Hindlimb muscle (tissue), 1 donor: Measurements from ENCODE around the gene TNFSF13. TPM values are rescaled to one million over a fixed set of nuclear protein-coding genes. Genes with fewer than 3 reads are reported as not detected.
A peak's percentile ranks its signal among the peaks of the same experiment; 100 is the strongest.

Experiments used
- DNase-seq: peaks from one replicate; pipeline ENCODE4 v3.0.0-alpha.2; 2013
- polyA plus RNA-seq: library from polyadenylated mRNA; unstranded; fragments of 120-200 nt; gene quantifications from one replicate; pipeline ENCODE4 v1.2.1, GENCODE V29; 2013; ENCODE audit not compliant: insufficient read length

Gene TNFSF13
- polyA plus RNA-seq, 1 donor = 4.0 TPM

- no peak for DNase-seq
Observed at GRCh38 chr17:7552621-7553051, 5.9 kb upstream of the TNFSF13 start.

- no peak for DNase-seq
Observed at GRCh38 chr17:7553356-7553755, 5.2 kb upstream of the TNFSF13 start.

GRCh38 chr17:7555320-7555948 lies 3.1 kb upstream of the TNFSF13 start:
- no peak for DNase-seq

GRCh38 chr17:7556627-7557026 lies 1.9 kb upstream of the TNFSF13 start:
- no peak for DNase-seq

DNA sequence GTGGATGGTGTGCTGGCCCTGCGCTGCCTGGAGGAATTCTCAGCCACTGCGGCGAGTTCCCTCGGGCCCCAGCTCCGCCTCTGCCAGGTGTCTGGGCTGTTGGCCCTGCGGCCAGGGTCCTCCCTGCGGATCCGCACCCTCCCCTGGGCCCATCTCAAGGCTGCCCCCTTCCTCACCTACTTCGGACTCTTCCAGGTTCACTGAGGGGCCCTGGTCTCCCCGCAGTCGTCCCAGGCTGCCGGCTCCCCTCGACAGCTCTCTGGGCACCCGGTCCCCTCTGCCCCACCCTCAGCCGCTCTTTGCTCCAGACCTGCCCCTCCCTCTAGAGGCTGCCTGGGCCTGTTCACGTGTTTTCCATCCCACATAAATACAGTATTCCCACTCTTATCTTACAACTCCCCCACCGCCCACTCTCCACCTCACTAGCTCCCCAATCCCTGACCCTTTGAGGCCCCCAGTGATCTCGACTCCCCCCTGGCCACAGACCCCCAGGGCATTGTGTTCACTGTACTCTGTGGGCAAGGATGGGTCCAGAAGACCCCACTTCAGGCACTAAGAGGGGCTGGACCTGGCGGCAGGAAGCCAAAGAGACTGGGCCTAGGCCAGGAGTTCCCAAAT lies 1.3 kb upstream of the TNFSF13 start:
- no peak for DNase-seq

- DNase-seq = peak; percentile 89
Observed at GRCh38 chr17:7557775-7558543, 591 bp upstream of the TNFSF13 start.

DNA sequence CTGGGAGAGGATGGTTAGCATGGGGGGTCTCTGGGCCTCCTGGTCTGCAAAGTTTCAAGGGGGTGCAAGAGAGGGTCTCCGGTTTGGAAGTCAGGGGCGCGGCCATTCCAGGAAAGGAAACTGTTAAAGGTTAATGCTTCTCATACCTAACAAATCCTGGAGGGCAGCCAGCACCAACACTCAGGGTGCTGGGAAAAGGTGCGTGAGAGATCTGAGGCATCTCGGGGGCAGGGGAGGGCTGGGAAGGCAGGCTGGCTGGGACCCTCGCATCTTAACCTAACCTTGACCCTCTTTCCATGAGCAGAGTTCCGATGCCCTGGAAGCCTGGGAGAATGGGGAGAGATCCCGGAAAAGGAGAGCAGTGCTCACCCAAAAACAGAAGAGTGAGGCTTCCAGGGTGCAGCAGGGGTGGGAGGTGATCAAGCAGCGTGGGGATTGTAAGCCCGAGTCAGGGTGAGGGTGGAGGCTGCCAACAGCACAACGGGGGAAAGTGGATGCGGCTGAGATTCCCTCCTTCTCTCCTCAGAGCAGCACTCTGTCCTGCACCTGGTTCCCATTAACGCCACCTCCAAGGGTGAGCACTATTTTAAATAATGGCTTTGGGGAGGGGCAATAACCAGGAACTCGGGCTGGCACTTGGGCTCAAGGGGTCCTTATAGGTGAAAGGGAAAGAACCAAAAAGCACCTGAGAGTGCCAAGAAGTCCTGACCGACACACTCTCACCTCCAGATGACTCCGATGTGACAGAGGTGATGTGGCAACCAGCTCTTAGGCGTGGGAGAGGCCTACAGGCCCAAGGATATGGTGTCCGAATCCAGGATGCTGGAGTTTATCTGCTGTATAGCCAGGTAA lies 996 bp downstream of the TNFSF13 start:
- DNase-seq = no peak

DNA sequence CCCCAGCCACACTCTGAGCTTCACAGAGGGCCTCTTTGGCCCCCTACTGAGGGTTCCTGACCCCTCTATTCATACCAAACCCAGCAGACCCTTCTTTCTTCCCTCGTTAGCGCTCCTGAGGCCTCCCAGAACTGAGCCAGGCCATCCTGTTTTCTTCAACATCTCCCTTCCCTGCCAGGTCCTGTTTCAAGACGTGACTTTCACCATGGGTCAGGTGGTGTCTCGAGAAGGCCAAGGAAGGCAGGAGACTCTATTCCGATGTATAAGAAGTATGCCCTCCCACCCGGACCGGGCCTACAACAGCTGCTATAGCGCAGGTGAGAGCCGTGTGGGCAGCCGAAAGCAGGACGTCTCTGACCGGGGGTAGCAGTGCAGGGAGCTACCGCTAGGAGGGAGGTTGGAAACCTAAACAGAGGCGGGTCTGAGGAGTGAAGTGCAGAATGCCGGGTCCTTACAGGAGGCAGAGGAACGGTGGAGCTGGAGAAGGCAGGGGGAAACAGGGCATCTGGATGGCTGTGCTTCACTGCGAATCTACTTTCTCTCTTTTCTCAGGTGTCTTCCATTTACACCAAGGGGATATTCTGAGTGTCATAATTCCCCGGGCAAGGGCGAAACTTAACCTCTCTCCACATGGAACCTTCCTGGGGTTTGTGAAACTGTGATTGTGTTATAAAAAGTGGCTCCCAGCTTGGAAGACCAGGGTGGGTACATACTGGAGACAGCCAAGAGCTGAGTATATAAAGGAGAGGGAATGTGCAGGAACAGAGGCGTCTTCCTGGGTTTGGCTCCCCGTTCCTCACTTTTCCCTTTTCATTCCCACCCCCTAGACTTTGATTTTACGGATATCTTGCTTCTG lies 1.9 kb downstream of the TNFSF13 start:
- no peak for DNase-seq

DNA sequence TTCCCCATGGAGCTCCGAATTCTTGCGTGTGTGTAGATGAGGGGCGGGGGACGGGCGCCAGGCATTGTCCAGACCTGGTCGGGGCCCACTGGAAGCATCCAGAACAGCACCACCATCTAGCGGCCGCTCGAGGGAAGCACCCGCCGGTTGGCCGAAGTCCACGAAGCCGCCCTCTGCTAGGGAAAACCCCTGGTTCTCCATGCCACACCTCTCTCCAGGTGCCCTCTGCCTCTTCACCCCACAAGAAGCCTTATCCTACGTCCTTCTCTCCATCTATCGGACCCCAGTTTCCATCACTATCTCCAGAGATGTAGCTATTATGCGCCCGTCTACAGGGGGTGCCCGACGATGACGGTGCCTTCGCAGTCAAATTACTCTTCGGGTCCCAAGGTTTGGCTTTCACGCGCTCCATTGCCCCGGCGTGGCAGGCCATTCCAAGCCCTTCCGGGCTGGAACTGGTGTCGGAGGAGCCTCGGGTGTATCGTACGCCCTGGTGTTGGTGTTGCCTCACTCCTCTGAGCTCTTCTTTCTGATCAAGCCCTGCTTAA lies 2.6 kb downstream of the TNFSF13 start:
- peak; percentile 90 for DNase-seq

DNA sequence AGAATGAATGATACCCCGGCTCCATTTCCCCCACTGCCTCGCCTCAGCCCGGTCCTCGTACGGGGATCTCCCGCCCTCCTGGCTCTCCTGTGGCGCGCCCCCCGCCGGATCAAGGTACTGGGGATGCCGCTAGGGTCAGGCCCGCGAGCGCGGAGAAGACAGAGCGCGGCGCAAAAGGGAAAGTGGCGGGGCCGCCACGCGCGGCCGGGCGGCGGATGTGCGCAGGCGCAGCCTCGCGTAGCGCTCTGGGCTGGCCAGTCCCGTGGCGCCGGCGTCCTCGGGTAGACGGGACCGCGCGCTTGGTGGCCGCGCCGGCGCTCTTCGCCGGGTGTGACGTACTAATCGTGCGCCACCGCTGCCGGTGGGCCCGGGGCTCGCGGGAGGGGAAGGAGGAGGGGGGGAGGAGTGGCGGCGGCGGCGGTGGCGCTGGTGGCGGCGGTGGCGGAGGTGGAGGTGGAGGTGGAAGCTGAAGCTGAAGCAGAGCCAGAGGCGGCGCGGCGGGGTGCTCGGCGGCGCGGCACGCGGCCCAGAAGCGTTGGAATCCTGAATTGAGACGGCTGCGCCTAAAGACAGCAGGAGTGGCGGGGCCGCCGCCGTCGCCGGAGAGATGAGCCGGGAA lies 3.1 kb downstream of the TNFSF13 start, which contains the start of gene SENP3:
TSS of gene SENP3 (plus strand) at position 331 of the 619 bp plus-strand sequence. CDS start 1,158 bp downstream, outside the sequence.
- DNase-seq = peak; percentile 94

DNA sequence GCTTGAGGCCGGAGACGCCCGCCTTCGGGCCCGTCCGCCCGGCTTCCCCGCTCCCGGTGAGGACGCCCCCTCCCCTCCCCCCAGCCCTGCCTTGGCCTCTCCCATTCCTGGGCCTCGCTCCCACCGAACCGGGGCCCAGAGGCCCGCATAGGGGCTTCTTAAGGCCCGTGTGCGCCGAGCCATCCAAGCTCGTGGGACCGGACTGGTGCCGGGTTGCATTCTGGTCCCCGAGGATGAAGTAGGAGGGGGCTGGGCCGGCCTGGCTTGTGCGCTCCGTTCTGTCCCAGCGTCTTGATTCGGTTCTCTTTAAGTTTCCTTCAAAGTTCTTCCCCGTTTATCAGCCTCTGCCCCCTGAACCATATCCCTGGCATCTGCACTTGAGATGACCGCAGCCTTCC lies 3.7 kb downstream of the TNFSF13 start:
- no peak for DNase-seq

- no peak for DNase-seq
Observed at GRCh38 chr17:7563115-7563869, 4.7 kb downstream of the TNFSF13 start.

GRCh38 chr17:7569571-7569970 lies 11.0 kb downstream of the TNFSF13 start:
- DNase-seq = no peak

DNA sequence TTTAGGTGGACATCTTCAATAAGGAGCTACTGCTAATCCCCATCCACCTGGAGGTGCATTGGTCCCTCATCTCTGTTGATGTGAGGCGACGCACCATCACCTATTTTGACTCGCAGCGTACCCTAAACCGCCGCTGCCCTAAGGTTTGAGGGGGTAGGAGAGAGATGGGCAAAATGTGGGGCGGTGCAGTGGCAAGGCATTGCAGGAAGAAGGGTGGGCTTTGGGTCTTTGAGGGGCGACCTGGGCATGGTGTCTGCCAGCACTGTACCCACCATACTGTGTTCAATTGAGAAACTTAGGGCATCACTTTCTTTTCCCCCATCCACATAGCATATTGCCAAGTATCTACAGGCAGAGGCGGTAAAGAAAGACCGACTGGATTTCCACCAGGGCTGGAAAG lies 11.8 kb downstream of the TNFSF13 start:
- no peak for DNase-seq

DNA sequence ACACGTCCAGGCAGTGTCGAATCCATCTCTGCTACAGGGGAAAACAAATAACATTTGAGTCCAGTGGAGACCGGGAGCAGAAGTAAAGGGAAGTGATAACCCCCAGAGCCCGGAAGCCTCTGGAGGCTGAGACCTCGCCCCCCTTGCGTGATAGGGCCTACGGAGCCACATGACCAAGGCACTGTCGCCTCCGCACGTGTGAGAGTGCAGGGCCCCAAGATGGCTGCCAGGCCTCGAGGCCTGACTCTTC lies 13.7 kb downstream of the TNFSF13 start:
- DNase-seq = no peak

DNA sequence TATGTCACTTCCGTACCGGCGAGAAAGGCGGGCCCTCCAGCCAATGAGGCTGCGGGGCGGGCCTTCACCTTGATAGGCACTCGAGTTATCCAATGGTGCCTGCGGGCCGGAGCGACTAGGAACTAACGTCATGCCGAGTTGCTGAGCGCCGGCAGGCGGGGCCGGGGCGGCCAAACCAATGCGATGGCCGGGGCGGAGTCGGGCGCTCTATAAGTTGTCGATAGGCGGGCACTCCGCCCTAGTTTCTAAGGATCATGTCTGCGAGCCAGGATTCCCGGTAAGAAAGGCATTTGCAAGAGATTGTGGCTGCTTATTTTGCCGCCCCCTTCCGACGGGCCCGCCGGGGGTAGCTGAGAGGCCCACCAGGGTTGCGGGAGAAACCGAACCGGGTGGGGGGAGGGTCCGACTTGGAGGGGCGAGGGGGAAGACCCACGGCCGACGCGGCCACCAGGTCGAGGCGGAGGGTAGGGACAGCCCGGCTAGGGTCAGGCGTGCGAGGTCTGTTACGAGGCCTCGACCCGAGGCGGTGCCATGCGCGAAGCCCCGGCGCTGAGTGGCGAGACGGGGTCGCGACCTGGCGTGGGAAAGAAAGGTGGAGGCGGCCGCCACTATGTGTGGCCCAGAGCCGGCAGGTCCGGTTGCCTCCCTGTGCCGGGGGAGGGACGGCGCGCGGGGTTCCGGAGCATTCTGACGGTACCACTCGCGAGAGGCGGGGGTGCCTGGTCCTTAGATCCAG lies 14.2 kb downstream of the TNFSF13 start:
- peak; percentile 99 for DNase-seq

GRCh38 chr17:7573324-7574080 lies 15.0 kb downstream of the TNFSF13 start:
- peak; percentile 94 for DNase-seq

DNA sequence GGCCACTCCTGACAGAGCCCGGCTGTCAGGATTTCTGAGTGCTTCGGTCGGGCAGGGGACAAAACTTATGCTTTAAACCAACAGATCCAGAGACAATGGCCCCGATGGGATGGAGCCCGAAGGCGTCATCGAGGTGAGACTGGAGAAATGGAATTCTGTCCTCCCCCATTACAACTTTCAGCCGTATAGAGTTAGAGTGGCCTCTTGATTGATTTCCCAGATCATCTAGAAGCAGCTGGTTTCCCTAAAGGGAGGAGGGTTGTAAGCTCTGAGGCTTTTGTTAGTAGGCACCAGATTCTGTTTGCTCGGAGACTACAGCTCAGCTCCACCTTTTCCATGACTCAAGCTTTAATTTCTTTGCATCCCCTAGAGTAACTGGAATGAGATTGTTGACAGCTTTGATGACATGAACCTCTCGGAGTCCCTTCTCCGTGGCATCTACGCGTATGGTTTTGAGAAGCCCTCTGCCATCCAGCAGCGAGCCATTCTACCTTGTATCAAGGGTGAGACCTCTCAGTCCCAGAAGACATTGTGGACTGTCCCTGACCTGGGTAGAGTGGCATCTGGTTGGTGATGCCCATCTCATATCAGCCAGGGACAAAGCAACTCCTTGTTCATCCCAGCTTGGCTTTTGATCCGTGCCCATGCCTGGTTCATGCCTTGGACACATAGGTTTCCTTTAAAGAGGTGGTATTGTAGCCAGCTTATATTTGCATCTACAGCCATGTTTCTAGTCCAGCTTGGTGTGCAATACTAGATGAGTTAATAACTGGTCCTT lies 15.8 kb downstream of the TNFSF13 start:
- no peak for DNase-seq
